Effector memory CD4-positive, alpha-beta T cell (primary cell): ENCODE data around the gene DCPS.
"Not testable (repeated sequence)": the region's sequence is repeated elsewhere in the genome, so short reads cannot be mapped to it uniquely, and the experiment has no call there.

Experiments used
- DNase-seq, 3 donors: peaks; one replicate each; pipeline ENCODE4 v3.0.0-alpha.2; 2020
- H3K27ac ChIP-seq: 2 replicates; pipeline ENCODE4 v1.7.0; 2013; ENCODE audit warnings: mild to moderate bottlenecking, low read length, moderate library complexity; ENCODE audit not compliant: insufficient read depth, poor library complexity, severe bottlenecking
- H3K27me3 ChIP-seq: replicated peaks from 2 replicates; pipeline ENCODE4 v1.7.0; 2013; ENCODE audit warnings: mild to moderate bottlenecking, low read length; ENCODE audit not compliant: insufficient read depth, control insufficient read depth, poor library complexity, severe bottlenecking
- H3K36me3 ChIP-seq: 2 replicates; pipeline ENCODE4 v1.7.0; 2013; ENCODE audit warnings: mild to moderate bottlenecking, low read length, moderate library complexity; ENCODE audit not compliant: control insufficient read depth, insufficient read depth
- H3K4me1 ChIP-seq: 2 replicates; pipeline ENCODE4 v1.7.0; 2013; ENCODE audit warnings: low read length, mild to moderate bottlenecking; ENCODE audit not compliant: control insufficient read depth, insufficient read depth, poor library complexity, severe bottlenecking
- H3K4me3 ChIP-seq: 2 replicates; pipeline ENCODE4 v1.7.0; 2013; ENCODE audit warnings: low read length, low read depth, mild to moderate bottlenecking; ENCODE audit not compliant: insufficient read depth, poor library complexity, severe bottlenecking
- H3K9me3 ChIP-seq: 2 replicates; pipeline ENCODE4 v1.7.0; 2013; ENCODE audit warnings: mild to moderate bottlenecking, low read length, moderate library complexity; ENCODE audit not compliant: control insufficient read depth

Gene DCPS

GRCh38 chr11:126378763-126379162 is 74.9 kb downstream of the DCPS start:
- H3K4me3 ChIP-seq, result no peak overlapping the region
- no peaks in the 10 kb centered on the region for H3K36me3 ChIP-seq
- no peak overlapping the region for H3K27ac ChIP-seq
- DNase-seq, result no peak
- no peaks in the 10 kb centered on the region for H3K4me1 ChIP-seq
- H3K27me3 ChIP-seq, result no peaks in the 10 kb centered on the region
- H3K9me3 ChIP-seq, result no peaks in the 10 kb centered on the region

GRCh38 chr11:126380909-126381308 is 77.0 kb downstream of the DCPS start:
- no peak for DNase-seq
- Histone ChIP-seq H3K36me3 (no peaks in the 10 kb centered on the region), H3K27me3 (no peaks in the 10 kb centered on the region), H3K9me3 (no peaks in the 10 kb centered on the region), H3K4me3 (no peak overlapping the region), H3K4me1 (no peaks in the 10 kb centered on the region), H3K27ac (no peak overlapping the region)

GRCh38 chr11:126381960-126382359 is 78.1 kb downstream of the DCPS start:
- not testable (repeated sequence) for H3K4me3 ChIP-seq, H3K36me3 ChIP-seq, H3K27me3 ChIP-seq, H3K9me3 ChIP-seq, DNase-seq, H3K27ac ChIP-seq, H3K4me1 ChIP-seq

GRCh38 chr11:126382641-126383040 is 78.8 kb downstream of the DCPS start:
- H3K27me3 ChIP-seq, H3K36me3 ChIP-seq, H3K27ac ChIP-seq, DNase-seq, H3K4me1 ChIP-seq, H3K9me3 ChIP-seq, H3K4me3 ChIP-seq: not testable (repeated sequence)

GRCh38 chr11:126383339-126384335 is 79.8 kb downstream of the DCPS start:
- Histone ChIP-seq H3K27ac (no peak overlapping the region), H3K4me3 (no peak overlapping the region), H3K36me3 (no peaks in the 10 kb centered on the region), H3K9me3 (no peaks in the 10 kb centered on the region), H3K4me1 (no peaks in the 10 kb centered on the region), H3K27me3 (no peaks in the 10 kb centered on the region)
- DNase-seq, result no peak

- H3K27ac ChIP-seq, result no peak overlapping the region
- H3K4me1 ChIP-seq, result no peaks in the 10 kb centered on the region
- H3K36me3 ChIP-seq, result no peaks in the 10 kb centered on the region
- DNase-seq, result no peak
- H3K27me3 ChIP-seq, result no peaks in the 10 kb centered on the region
- no peak overlapping the region for H3K4me3 ChIP-seq
- no peaks in the 10 kb centered on the region for H3K9me3 ChIP-seq
Observed at GRCh38 chr11:126384449-126385070, 80.7 kb downstream of the DCPS start.

GRCh38 chr11:126385991-126386728 is 82.3 kb downstream of the DCPS start:
- no peak overlapping the region for H3K4me3 ChIP-seq
- no peaks in the 10 kb centered on the region for H3K4me1 ChIP-seq
- DNase-seq, result no peak
- H3K27me3 ChIP-seq, result no peaks in the 10 kb centered on the region
- H3K9me3 ChIP-seq, result no peaks in the 10 kb centered on the region
- H3K36me3 ChIP-seq, result no peaks in the 10 kb centered on the region
- no peak overlapping the region for H3K27ac ChIP-seq

GRCh38 chr11:126386729-126387071 is 82.8 kb downstream of the DCPS start:
- not testable (repeated sequence) for H3K4me3 ChIP-seq, H3K4me1 ChIP-seq, H3K27me3 ChIP-seq, H3K27ac ChIP-seq, H3K9me3 ChIP-seq, DNase-seq, H3K36me3 ChIP-seq

- no peak overlapping the region for H3K27ac ChIP-seq
- H3K36me3 ChIP-seq, result no peaks in the 10 kb centered on the region
- H3K4me1 ChIP-seq, result no peaks in the 10 kb centered on the region
- no peak for DNase-seq
- H3K4me3 ChIP-seq, result no peak overlapping the region
- H3K27me3 ChIP-seq, result no peaks in the 10 kb centered on the region
- no peaks in the 10 kb centered on the region for H3K9me3 ChIP-seq
Observed at GRCh38 chr11:126387857-126388256, 84.0 kb downstream of the DCPS start.
